ENCODE results near the gene CLEC10A.

The CLEC10A gene

DNA sequence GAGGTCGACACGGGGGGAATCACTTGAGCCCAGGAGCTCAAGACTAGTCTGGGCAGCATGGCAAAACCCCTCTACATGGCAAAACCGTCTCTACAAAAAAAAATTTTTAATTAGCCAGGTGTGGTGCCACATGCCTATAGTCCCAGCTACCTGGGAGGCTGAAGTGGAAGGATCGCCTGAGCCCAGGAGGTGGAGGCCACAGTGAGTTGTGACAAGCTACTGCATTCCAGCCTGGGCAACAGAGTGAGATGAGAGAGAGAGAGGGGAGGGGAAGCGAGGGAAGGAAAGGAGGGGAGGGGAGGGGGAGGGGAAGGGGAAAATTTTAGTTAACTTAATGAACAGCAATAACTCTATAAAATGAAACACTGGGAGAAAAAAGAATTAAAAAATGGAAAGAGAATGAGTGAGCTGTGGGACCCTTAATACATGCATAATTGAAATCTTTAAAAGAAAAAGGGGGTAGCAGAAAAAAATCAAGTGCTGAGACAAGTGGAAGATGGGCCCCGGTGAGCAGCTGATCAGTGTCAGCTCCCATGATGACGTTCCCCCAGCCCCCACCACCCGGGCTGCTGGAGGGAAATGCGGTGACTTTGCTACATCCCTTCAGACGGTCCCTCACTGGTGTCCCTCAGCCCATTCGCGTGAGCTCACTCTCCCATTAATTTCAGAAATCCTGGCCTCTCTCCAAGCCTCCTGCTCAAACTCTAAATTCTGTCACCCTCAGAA lies 31.9 kb upstream of the CLEC10A start:
- H3K27ac ChIP-seq (ENCODE audit: extremely low read depth, low read depth, low read length), result no peak overlapping the region
- H3K9me3 ChIP-seq (ENCODE audit: control insufficient read depth, insufficient read depth, low read depth, low read length), result no peaks in the 10 kb centered on the region
- POLR2A ChIA-PET, result no interaction called here
- no peaks in the 10 kb centered on the region for H3K36me3 ChIP-seq (ENCODE audit: control insufficient read depth in 2 of 2, insufficient read depth in 1 of 2, low read length in 2 of 2)
- H3K4me3 ChIP-seq (ENCODE audit: low read depth, low read length), result no peak overlapping the region
- CTCF ChIA-PET, result interaction anchor here (0.6 to 1.2 kb wide), 4 partner anchors 10 to 503 kb away, joined by 3 to 4 read pairs (median 4); no protein-coding TSS in a partner anchor
- H3K4me1 ChIP-seq (ENCODE audit: control insufficient read depth, insufficient read depth, low read length), result no peaks in the 10 kb centered on the region
- TF ChIP-seq, protein P1, sequence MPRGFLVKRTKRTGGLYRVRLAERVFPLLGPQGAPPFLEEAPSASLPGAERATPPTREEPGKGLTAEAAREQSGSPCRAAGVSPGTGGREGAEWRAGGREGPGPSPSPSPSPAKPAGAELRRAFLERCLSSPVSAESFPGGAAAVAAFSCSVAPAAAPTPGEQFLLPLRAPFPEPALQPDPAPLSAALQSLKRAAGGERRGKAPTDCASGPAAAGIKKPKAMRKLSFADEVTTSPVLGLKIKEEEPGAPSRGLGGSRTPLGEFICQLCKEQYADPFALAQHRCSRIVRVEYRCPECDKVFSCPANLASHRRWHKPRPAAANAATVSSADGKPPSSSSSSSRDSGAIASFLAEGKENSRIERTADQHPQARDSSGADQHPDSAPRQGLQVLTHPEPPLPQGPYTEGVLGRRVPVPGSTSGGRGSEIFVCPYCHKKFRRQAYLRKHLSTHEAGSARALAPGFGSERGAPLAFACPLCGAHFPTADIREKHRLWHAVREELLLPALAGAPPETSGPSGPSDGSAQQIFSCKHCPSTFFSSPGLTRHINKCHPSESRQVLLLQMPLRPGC (tag by site-specific recombination; IDR thresholded peaks at IDR 0.05), result no peak
- TF ChIP-seq ZBTB48 (tag by site-specific recombination; IDR thresholded peaks at IDR 0.05), result peak; percentile 94
- TF ChIP-seq ZFP69B (tag by site-specific recombination; IDR thresholded peaks at IDR 0.05), result peak; percentile 53; the same call in 1 of the 2 replicates
- TF ChIP-seq SP3 (tag by site-specific recombination; IDR thresholded peaks at IDR 0.05), result no peak
- TF ChIP-seq ZNF837 (tag by site-specific recombination; IDR thresholded peaks at IDR 0.05), result no peak

DNA sequence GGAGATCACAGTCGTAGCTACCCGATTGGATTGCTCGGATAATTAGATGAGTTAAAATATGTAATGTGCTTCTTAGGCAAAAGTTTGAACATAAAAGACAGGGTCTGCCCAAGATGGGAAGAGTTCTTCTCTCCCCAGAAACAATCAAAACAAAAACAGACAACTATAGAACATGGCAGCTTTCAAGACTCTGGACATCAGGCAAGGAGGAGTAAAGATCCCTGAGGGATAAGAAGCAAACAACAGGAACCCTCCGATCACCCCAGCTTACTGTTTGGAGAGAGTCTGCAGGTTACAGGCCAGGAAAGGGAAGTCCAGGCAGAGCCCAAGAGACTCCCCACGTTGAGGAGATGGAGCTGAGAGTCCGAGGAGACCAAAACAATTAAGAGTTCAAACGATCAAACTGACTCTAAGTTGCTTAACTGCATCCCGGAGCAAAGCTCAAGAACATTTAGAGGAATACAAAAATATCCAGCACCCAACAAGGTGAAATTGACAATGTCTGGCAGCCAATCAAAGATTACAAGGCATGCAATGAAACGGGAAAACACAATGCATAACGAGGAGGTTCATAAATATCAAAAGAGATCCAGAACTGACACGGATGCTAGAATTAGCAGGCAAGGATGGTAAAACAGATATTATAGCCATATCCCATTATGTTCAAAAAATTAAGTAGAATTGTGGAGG lies 30.7 kb upstream of the CLEC10A start:
- Histone ChIP-seq H3K9me3 (ENCODE audit: control insufficient read depth, insufficient read depth, low read depth, low read length) (no peaks in the 10 kb centered on the region), H3K4me1 (ENCODE audit: control insufficient read depth, insufficient read depth, low read length) (no peaks in the 10 kb centered on the region), H3K36me3 (ENCODE audit: control insufficient read depth in 2 of 2, insufficient read depth in 1 of 2, low read length in 2 of 2) (no peaks in the 10 kb centered on the region), H3K4me3 (ENCODE audit: low read depth, low read length) (no peak overlapping the region), H3K27ac (ENCODE audit: extremely low read depth, low read depth, low read length) (no peak overlapping the region)
- ChIA-PET CTCF (interaction anchor here (0.6 to 1.2 kb wide), 5 partner anchors 9 to 200 kb away, joined by 3 to 4 read pairs (median 3); no protein-coding TSS in a partner anchor), POLR2A (no interaction called here)
- TF ChIP-seq ZNF76 (tag by site-specific recombination; IDR thresholded peaks at IDR 0.05; ENCODE audit: borderline replicate concordance, low read depth) (no peak), ZNF639 (tag by site-specific recombination; IDR thresholded peaks at IDR 0.05) (no peak), ZNF26 (tag by site-specific recombination; IDR thresholded peaks at IDR 0.05) (peak; percentile 92)

DNA sequence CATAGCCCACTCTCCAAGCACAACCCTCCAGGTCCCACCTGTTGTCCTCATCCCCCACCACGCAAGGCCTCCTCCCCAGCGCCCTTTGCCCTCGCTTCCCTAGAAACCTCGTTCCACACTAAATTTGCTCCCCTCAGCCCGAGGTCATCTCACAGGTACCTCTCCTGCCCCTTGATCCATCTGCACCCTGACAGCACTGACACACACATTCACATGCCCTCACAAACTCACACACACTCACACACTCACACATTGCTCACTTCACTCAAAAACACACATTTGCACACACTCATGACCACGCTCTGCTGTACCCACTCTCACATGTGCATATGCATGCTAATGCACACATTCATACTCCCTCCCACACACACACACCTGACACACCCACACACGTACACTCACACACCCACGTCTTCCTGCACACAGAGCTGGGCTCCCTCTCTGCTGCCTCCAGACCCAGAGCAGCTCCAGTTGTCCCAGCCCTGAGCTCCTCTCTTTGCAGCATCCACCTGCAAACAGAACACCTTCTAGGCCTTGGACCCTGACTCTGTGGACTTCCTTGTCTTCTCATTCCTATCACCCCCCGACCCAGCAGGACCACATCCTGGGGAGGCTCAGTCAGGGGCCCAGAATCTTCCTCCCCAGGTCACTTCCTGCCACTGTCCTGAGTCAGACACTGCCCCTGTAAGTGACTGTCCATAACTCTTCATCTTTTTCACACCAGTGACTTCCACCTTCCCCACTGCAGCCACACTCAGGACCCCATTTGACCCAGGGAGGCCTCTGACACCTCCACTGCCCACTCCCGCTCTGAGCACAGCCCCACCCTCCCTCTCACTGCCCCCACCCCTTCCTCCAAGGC lies 29.6 kb upstream of the CLEC10A start:
- H3K4me3 ChIP-seq (ENCODE audit: low read depth, low read length), result no peak overlapping the region
- no peaks in the 10 kb centered on the region for H3K4me1 ChIP-seq (ENCODE audit: control insufficient read depth, insufficient read depth, low read length)
- no peaks in the 10 kb centered on the region for H3K9me3 ChIP-seq (ENCODE audit: control insufficient read depth, insufficient read depth, low read depth, low read length)
- CTCF ChIA-PET, result interaction anchor here (1.0 to 1.2 kb wide), 2 partner anchors 57 to 63 kb away, joined by 3 to 4 read pairs; no protein-coding TSS in a partner anchor
- POLR2A ChIA-PET, result no interaction called here
- no peak overlapping the region for H3K27ac ChIP-seq (ENCODE audit: extremely low read depth, low read depth, low read length)
- H3K36me3 ChIP-seq (ENCODE audit: control insufficient read depth in 2 of 2, insufficient read depth in 1 of 2, low read length in 2 of 2), result no peaks in the 10 kb centered on the region
- TF ChIP-seq ZNF350 (tag by site-specific recombination; IDR thresholded peaks at IDR 0.05) (no peak), ZNF362 (tag by site-specific recombination; IDR thresholded peaks at IDR 0.05) (no peak), BCL11A (tag by site-specific recombination; IDR thresholded peaks at IDR 0.05; ENCODE audit: low read depth) (no peak), ZNF664 (tag by site-specific recombination; IDR thresholded peaks at IDR 0.05) (no peak), SETDB1 (IDR thresholded peaks at IDR 0.05; ENCODE audit: insufficient read length, low read length) (no peak), ZNF311 (tag by site-specific recombination; IDR thresholded peaks at IDR 0.05; ENCODE audit: borderline replicate concordance) (no peak), ZNF473 (tag by site-specific recombination; IDR thresholded peaks at IDR 0.05) (no peak), SP2 (tag by site-specific recombination; IDR thresholded peaks at IDR 0.05) (no peak), ZNF10 (tag by site-specific recombination; IDR thresholded peaks at IDR 0.05) (no peak), KLF7 (tag by site-specific recombination; IDR thresholded peaks at IDR 0.05; ENCODE audit: borderline replicate concordance) (no peak), SCRT2 (tag by site-specific recombination; IDR thresholded peaks at IDR 0.05) (peak; percentile 79)
- TF ChIP-seq, protein P2, sequence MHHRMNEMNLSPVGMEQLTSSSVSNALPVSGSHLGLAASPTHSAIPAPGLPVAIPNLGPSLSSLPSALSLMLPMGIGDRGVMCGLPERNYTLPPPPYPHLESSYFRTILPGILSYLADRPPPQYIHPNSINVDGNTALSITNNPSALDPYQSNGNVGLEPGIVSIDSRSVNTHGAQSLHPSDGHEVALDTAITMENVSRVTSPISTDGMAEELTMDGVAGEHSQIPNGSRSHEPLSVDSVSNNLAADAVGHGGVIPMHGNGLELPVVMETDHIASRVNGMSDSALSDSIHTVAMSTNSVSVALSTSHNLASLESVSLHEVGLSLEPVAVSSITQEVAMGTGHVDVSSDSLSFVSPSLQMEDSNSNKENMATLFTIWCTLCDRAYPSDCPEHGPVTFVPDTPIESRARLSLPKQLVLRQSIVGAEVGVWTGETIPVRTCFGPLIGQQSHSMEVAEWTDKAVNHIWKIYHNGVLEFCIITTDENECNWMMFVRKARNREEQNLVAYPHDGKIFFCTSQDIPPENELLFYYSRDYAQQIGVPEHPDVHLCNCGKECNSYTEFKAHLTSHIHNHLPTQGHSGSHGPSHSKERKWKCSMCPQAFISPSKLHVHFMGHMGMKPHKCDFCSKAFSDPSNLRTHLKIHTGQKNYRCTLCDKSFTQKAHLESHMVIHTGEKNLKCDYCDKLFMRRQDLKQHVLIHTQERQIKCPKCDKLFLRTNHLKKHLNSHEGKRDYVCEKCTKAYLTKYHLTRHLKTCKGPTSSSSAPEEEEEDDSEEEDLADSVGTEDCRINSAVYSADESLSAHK (tag by site-specific recombination; IDR thresholded peaks at IDR 0.05), result no peak

All from HEK293 (cell line).